Activated naive CD4-positive, alpha-beta T cell (primary cell): ENCODE results near the gene CAB39L.
A peak's percentile ranks its signal among the peaks of the same experiment; 100 is the strongest.
"Not testable (repeated sequence)": the region's sequence is repeated elsewhere in the genome, so short reads cannot be mapped to it uniquely, and the experiment has no call there.

Experiments used
- DNase-seq, 4 experiments: peaks; one replicate each; lab custom pipeline; 2025; lab: John Stamatoyannopoulos, UW

Gene CAB39L

DNA sequence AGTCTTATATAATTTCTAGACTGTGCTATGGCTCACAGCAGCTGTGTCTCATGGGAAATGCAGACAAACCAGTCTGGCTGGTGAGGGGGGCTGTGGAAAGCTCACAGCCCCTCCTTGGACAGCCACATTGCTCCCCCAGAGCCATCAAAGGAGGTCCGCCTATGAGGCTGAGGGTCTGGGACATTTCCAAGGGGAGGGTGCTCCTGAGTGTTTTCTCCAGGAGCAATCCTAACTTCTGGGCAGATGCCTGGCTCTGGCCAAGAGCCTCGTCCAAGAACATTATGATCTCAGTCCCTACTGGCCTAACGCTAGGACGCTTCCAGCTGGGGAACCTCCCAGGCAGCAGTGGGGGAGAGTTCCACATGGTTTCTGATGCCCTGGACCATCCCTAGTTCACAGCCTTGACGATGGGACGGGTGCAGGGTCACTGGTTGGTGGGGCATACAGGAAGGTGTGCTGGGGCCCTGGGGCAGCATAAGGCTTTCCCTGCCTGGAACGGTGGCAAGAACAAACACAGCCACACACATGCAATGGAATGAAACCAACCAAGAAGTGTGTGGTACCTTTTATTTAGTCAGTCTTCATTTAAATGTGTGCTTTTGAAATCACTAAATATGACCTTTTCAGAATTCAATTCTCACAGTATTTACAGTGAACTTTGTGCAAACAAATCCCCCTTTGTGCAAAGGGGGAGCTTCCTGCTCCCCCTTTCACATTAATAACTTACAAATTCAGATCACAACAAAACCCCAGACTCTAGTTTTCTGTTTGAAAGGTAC lies 135.6 kb downstream of the CAB39L start:
- DNase-seq: no peak

DNA sequence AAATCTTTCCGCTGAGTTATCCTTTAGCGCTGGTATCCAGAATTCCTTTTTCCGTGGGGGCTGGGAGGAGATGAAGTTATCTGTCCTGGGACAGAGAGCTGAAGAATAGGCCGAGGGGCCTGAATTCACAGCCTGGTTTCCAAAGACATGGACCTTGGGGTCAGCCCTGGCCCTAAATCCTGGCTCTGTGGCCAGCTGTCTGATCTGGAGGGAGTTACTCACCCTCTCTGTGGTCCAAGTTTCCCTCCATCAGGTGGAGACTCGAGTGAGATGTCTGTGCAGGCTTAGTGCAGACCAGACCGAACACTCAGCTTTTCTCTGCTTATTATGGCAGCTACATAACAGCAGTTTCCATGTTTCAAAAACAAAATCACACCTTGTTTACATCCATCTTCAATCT lies 136.5 kb downstream of the CAB39L start:
- DNase-seq: no peak

DNA sequence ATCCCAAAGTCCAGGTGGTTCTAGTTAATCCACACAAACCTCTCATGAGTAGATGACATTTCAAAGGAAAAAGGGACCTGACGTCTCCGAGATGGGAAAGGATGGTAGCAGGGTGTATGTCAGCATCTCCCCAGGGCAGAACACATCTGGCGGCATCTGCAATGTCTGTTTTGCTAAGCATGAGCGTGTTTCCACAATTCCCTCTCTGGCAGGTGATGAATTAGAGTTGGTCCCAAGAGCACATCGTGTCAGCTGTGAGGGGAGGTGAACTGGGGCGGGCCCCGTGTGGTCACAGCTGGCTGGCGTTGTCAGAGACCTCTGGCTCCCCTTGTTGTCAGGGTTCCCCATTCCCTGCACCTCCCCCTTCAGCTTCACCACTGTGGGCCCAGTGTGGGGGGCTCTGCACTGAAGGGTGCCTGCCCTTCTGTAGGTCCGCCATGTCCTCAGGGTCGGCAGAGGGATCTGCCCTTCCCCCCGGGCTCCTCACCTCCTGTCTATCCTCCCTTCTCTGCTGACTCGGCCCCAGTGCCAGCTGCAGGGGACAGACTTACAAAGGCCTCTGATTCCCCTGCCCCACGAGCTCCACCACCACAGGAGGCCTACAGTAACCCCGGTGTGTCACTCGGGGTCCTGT lies 138.0 kb downstream of the CAB39L start:
- no peak for DNase-seq

DNA sequence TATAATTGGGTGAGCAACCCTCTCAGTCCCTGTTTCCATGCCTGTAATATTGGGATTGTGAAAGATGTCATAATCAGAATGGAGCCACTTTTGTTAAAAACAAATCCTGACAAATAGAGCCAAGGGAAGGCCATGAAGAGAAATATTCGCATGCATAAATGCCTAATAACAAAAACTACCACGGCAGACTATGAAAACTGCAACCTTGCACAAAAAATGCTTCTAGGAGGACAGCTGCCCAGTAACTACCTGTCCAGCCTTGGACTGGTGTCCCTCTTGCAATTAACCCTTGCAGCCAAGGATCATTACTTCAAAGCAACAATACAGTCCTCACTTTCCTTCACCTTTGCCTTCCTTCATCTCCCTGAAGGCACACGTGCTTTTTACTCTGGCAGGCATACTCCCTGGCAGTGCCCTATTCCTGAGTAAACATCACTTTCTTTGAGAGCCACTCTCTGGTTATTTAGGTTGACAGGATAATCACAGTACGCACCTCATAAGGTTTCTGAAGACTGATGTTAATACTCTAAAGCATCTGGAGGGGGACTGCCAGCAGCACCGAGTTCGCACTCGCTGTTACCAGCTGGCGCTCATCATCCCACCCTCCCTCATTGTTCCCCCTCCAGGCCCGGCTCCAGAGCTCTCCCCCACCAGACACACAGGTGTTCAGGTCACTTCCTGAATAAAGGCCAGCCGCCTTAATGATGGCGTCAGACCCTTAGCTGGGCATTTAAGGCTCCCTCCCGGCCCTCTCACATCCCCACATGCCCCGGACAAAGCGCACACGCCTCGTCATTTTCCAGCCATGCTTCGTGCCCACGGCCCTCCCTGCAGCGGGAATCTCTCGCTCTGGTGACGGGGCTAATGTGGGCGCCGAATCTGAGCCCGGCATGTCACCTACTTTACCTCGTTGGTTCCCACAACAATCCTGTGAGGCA lies 138.8 kb downstream of the CAB39L start:
- no peak for DNase-seq

DNA sequence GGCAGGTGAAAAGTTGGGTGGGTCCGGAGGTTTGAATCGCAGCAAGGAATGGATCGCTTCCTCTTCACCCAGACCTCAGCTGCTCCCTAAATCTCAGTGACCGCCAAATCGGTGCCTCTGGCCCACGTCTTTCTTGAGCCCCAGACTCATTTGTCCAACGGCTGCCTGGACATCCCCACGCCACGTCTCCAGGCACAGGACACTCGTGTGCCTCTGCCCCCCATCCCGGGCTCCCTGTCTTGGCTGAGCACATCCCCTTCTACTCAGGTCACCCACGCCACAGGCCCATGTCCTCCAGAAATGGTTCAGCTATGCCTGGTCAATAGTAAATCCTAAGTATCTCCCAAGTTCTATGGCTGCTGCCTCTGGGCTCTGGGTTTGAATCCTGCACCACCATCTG lies 139.5 kb downstream of the CAB39L start:
- DNase-seq: no peak

DNA sequence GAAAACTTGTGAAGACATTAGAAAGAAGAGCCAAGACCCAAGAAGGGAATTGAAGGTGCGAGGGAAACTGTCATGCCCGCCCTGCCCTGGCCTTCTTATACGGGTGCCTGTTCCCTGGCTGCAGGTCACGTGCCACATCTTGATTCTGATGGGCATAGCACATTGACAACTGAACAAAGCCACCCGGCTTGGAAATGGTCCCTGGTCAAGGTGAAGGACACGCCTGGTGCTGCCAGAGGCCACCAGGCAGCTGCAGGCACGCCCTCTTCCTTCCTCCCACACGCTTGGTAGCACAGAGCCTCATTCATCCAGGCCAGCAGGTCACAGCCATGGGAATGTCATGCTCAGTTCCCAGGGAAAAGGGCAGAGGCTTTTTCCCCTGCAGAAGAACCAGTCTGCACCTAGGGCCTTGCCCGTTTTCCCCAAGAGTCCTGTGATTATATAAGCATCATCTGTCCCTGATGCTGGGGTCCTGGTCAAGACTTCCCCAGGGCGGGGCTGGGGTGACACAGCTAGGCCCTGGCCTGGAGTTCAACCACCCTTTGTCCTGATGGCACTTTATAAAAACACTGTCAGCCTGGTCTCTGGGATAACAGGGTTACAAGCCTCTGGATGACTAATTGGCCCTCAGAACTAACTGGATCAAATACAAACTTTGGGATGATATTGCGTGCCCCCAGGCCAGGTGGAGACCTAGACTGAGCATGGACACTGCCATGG lies 140.2 kb downstream of the CAB39L start:
- DNase-seq: no peak

DNA sequence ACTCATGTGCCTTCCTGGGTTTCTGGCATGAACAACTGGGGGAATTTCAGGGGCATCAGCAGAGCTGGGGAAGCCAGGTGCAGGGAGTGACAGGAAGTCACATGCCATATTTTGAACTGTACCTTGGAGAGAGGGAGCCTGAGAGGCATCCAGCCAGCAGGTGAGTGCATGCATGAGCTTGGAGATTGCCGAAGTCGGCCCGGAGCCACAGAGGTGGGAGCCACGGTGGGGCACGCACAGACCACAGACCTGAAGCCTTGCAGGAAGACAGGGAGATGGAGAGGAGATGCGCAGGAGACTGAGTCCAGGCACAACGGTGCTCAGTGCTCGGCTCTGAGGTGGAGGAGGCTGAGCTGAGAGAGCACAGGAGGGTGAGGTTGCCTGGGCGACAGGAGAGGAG lies 141.0 kb downstream of the CAB39L start:
- DNase-seq: no peak

DNA sequence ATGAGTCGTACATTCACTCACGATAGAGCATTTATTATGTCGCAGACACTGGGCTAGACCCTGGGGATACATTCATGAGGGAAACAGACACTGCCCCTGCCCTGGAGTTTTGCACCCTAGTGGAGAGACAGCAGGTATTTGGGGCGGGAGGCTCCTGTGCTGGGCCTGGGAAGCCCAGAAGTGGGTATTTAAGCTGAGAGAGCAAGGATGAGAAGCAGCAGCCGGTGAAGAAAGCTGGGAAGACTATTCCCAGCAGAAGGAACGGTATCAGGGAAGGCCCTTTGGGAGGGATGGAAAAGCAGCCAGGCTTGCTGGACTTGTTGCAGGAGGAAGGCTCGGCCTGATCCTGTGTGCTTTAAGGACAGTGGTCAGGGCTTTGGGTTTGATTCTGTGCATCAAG lies 141.6 kb downstream of the CAB39L start:
- no peak for DNase-seq

DNA sequence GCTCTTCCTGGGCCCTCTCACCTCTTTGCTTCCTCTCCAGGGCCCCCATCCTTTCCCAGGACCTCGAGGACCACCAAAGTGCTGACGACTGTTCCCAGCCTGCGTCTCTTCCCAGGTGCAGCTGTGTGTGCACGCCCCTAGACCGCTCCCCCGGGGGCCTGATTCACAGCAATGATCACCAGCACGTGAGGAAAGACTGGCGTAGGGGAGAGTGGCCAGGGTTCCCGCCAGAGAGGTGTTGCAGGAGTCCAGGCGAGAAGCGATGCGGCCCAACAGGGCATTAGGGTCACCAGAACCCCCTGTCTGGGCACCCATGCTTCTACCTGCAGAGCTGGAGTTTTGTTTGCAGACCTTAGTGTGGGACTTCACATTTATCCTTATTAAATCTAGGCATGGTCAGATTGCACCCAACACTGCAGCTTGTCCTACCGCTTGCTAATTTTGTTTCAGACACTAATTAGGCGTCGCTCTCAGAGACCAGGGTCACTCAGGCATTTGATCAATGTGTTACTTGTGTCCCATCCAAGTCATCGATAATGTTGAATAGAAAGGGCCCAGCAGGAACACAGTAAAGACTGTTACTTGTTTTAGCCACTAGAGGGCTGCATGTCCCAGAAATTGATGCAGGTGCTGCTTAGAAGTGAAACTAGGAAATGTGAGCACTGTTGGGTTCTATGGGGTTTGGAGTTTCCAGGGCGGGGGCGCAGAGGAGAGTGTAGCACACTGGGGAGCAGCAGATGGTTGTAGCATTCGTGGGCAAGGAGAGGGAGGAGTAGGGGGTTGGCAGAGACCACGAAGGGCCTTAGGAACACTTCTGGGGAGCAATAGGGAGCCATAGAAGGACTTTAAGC lies 142.9 kb downstream of the CAB39L start:
- peak; percentile 11 to 33 (median 22) for DNase-seq

DNA sequence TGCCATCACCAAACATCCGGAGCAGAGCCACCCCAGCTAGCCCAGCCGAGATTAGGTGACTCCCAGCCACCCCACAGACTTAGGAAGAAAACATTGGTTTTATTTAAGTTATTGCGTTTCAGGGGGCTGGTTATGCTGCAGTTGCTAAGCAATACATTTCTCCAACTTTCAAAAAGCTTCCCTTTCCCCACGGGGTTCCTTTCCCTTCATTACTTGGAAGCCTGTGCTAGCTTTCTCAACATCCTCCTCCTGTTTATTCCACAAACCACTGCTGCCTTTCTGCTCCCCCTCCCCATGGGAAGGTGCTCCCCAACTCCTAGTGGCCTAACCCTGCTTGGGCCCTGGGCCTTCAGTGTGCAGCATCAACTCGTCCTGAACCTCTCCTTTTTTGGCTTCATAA lies 143.6 kb downstream of the CAB39L start:
- no peak for DNase-seq

DNA sequence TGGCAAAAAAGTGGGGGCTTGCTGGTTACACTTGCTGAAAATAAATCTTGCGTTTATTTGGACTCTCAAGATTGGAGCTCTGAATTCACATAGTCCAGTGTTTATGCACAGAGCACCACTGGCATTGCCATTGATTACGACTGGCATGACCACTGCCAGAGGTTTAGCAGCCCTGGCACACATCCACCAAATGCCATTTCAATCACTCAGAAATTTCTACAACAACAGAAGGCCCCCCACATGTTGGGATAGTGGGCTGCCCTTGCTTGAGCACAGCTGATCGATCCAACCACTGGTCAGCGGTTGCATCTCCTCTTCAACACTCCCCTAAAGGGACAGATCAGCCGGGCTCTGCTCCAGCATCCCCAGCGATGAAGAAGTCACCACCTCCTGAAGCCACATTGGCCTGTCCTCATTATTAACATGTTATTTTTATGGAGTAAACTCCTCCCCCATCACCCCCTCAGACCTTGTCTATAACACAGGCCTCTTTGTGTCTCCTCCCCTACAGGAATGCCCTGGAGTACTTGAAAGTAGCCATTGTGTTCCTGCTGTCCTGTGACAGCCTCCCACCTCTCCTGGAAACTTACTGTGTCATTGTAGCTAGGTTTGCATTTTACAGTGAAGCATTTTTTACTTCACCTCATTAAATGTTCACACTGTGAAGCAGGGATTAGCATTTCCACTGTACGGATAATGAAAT lies 144.8 kb downstream of the CAB39L start:
- no peak for DNase-seq

DNA sequence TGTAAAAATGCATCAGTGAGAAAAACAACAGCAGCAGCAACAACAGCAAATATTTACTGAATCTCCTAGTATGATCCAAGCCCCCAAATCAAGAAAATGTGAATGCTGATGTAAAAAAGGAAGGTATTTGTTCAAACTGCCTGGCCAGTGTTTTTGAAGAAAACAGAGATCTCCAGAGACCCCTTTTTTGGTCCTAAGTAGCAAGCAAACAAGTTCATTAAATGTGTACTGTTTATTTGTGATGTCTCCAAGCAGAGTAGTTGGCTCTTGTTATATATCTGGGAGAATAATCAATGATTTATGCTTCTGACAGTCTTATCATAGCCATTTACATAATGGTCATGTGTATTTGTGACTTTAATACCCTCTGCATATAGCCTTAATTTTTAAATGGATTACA lies 145.4 kb downstream of the CAB39L start:
- DNase-seq: no peak

DNA sequence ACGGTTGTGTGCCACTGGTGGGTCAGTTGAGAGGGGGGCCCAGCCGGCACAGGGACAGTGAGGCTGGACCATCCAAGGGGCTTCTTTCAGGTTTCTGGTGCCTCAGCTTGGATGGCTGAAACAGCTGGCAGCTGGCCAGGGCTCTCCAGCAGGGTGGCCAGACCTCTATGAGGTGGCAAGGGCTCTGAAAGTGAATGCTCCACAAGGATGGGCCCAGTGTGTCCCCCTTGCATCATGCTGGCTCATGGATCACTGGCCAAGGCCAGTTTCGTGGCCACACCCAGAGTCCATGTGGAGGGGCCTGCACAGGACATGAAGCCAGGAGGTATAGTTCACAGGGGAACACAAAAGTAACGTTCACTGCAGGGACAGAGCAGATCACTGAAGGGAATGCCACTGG lies 146.5 kb downstream of the CAB39L start:
- no peak for DNase-seq

DNA sequence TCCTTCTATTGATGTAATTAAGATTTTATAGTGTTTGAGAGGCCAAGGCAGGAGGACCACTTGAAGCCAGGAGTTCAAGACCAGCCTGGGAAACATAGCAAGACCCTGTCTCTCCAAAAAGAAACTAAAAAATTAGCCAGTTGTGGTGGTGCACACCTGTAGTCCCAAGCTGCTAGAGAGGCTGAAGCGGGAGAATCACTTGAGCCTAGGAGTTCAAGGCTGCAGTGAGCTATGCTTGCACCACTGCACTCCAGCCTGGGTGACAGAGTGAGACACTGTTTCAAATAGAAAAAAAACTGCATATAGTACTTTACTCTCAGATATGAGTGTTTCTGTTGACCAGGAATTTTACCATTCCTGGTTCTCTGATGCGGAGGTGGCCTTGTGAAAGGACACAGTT lies 147.2 kb downstream of the CAB39L start:
- DNase-seq: no peak

DNA sequence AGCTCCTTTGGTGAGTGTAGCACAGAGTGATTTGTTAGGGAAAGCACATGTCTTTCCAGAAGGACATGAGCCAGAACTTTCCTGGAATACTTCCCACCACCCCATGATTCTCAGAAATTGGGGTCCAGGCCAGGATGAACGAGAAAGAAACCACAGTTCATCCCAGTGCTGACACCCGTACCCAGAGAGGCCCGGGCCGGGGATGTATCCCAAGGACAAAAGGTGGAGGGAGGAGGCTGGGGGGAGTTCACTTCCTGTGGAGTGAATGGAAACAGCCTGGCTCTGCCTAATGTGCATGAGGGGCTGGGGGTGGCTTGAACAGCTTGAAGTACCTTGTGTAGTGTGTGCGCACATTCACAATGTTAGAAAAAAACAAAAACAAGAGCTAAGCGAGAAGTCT lies 148.6 kb downstream of the CAB39L start:
- DNase-seq: no peak

DNA sequence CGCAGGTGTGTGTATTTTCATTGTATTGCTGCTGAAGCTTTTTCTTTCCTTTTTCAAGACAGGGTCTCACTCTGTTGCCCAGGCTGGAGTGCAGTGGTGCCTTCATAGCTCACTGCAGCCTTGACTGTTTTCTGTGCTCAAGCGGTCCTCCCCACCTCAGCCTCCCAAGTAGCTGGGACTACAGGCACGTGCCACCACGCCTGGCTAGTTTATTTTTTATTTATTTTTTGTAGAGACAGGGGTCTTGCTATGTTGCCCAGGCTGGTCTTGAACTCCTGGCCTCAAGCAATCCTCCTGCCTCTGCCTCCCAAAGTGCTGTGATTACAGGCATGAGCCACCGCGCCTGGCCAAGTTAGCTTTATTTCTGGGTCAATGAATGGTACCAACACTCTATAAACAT lies 149.1 kb downstream of the CAB39L start:
- DNase-seq: not testable (repeated sequence)

DNA sequence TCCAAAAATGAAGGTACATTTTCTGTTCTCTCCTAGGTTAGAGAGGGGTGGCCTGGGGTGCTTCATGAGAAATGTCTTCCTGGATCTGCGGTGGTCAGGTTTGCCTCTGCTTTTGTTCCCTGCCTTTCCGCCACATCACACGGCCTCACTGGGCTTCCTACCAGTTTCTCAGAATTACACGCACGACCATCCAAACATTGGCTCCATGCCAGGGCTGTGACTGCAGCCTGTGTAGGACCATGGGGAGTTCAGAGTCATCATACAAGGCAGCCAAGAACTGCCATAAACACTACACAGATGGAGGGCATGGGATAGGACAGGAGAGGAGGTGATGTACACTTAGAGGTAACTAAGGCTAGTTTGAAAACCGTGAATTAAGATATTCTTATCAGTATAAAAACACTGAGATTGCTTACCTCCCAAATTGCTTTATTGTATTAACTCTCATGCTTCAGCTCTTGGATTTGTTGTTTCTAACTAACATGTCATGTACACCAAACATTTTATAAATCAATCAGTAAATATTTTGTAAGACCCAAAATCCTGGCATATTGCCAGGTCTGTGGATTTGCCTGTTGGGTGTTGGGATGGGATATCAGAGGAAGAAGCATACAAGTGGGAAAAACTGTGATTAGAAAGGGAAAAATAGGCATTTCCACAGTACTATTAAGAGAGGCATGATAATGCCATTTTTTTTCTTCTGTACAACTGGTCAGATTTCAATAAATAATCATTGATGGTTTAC lies 150.9 kb downstream of the CAB39L start:
- DNase-seq: no peak

DNA sequence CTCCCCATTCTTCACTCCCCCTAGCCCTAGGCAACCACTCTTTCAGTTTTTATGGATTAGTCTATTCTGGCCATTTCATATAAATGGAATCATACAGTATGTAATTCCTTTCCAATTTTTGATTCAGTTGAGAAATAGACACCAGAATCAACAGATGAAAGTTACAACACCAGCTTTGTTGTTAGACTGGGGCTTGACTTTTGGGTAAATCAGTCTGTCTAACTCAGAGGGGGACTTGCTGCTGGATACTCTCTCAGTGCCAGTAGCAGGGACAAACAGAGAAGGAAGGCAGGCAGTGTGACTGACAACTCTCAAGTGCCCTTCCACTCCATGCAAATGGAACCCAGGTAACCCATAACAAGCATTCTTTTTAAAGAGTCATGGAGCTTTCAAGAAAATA lies 155.4 kb downstream of the CAB39L start:
- DNase-seq: no peak

DNA sequence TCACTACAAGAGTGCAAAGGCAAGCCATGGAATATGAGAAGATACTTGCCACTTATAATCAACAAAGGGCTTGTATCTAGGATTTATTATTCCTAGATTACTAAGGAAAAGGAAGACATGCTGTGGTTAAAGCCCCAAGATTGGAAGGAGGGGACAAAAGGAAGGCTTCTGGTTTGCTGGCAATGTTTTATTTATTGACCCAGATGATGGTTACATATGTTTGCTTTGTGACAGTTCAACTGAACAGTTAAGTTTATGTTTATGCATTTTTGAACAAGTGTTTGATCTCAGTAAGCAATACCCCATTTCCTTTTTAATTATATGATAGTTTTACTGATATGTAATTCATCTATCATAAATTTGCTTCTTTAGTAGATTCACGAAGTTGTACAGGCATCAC lies 155.9 kb downstream of the CAB39L start:
- DNase-seq: no peak

DNA sequence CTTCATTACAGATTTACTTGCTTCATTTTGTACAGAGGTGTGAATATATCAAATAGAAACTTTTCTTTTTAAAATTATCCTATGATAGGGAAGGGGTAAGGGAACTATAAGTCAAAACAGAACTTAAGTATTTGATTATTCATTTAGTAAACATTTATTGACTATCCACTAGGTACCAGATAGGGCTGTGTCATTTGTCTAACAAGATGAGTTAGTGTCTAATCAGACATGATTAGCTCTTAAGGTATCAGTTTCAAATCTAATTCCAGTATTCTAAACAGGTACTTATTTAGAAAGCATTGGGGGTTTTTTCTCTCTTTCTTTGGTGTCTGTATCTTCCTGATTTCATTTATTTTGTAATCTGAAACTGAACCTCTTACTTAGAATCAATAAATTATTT lies 164.0 kb downstream of the CAB39L start:
- DNase-seq: no peak
